Breast epithelium (tissue), 3 donors: Measurements from ENCODE around the gene LZTS3.

ENCODE experiments used
- POLR2A ChIP-seq: fragments of 450-650 bp; IDR thresholded peaks from one replicate; pipeline ENCODE4 v1.6.1; 2016; ENCODE audit warnings: antibody characterized with exemption, mild to moderate bottlenecking, moderate library complexity
- TF ChIP-seq, protein P1 (sequence below), 3 donors: fragments of 450-650 bp; IDR thresholded peaks; one replicate each; pipeline ENCODE4 v1.5.1; 2016 to 2017; ENCODE audit warnings: antibody characterized with exemption in 3 of 3, mild to moderate bottlenecking in 3 of 3, moderate library complexity in 3 of 3

DNA sequence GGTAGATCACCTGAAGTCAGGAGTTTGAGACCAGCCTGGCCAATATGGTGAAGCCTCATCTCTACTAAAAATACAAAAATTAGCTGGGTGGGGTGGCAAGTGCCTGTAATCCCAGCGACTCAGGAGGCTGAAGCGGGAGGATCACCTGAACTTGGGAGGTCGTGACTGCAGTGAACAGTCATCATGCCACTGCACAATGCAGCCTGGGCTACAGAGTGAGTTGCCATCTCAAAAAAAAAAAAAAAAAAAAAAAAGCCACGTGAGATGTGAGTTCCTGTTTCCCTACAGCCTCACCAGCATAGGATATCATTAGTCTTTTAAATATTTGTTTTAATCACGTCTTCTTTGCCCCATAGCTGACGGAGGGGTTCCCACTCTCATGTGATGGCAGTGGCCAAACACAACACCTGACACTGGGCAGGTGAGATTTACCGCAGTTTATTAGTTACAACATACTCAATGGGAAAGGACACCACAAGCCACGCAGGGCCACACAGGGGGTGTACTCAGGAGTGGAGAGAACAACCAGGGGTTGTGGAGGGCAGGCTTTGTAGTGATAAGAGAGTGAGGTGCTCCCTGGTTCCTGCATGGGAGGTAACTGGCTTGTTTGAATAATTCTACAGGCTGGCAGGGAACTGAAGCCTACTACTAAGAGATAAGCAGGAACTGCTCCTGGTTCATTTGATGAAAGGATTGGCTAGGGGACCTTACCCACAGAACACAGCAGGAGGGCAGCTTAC, 4.6 kb upstream of the LZTS3 start:
- TF ChIP-seq, protein P1, sequence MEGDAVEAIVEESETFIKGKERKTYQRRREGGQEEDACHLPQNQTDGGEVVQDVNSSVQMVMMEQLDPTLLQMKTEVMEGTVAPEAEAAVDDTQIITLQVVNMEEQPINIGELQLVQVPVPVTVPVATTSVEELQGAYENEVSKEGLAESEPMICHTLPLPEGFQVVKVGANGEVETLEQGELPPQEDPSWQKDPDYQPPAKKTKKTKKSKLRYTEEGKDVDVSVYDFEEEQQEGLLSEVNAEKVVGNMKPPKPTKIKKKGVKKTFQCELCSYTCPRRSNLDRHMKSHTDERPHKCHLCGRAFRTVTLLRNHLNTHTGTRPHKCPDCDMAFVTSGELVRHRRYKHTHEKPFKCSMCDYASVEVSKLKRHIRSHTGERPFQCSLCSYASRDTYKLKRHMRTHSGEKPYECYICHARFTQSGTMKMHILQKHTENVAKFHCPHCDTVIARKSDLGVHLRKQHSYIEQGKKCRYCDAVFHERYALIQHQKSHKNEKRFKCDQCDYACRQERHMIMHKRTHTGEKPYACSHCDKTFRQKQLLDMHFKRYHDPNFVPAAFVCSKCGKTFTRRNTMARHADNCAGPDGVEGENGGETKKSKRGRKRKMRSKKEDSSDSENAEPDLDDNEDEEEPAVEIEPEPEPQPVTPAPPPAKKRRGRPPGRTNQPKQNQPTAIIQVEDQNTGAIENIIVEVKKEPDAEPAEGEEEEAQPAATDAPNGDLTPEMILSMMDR (IDR thresholded peaks at IDR 0.05) = no peak
- no peak for TF ChIP-seq POLR2A
